GM06990 (cell line): ENCODE data around the gene GULP1.

Source experiments
- DNase-seq: peaks from one replicate; pipeline ENCODE4 v3.0.0-alpha.2; 2011; ENCODE audit not compliant: insufficient read length; ENCODE audit errors: extremely low read depth
- H3K27me3 ChIP-seq: replicated peaks from 2 replicates; pipeline ENCODE4 v1.6.0; 2011; ENCODE audit warnings: low read length; ENCODE audit not compliant: control insufficient read depth, insufficient read depth
- H3K36me3 ChIP-seq: 2 replicates; pipeline ENCODE4 v1.5.1; 2011; ENCODE audit warnings: low read length; ENCODE audit not compliant: control insufficient read depth, insufficient read depth
- H3K4me3 ChIP-seq: replicated peaks from 2 replicates; pipeline ENCODE4 v1.5.1; 2011; ENCODE audit warnings: low read depth, mild to moderate bottlenecking, control low read depth, low read length
- CTCF ChIP-seq: IDR thresholded peaks from 2 replicates; pipeline ENCODE4 v1.5.1; 2011; ENCODE audit warnings: low read length, control low read depth, mild to moderate bottlenecking, inconsistent platforms; ENCODE audit not compliant: insufficient read depth, poor library complexity, severe bottlenecking

GULP1 gene

GRCh38 chr2:188415754-188416083 is 124.0 kb downstream of the GULP1 start:
- TF ChIP-seq CTCF, result no peak
- no peak overlapping the region for H3K4me3 ChIP-seq
- no peak for DNase-seq
- no peaks in the 10 kb centered on the region for H3K36me3 ChIP-seq
- no peaks in the 10 kb centered on the region for H3K27me3 ChIP-seq

GRCh38 chr2:188416367-188416766 is 124.7 kb downstream of the GULP1 start:
- no peak for TF ChIP-seq CTCF
- no peak for DNase-seq
- Histone ChIP-seq H3K36me3 (no peaks in the 10 kb centered on the region), H3K27me3 (no peaks in the 10 kb centered on the region), H3K4me3 (no peak overlapping the region)

- Histone ChIP-seq H3K4me3 (no peak overlapping the region), H3K27me3 (no peaks in the 10 kb centered on the region), H3K36me3 (no peaks in the 10 kb centered on the region)
- no peak for DNase-seq
- no peak for TF ChIP-seq CTCF
Measured at GRCh38 chr2:188422726-188423125, 131.1 kb downstream of the GULP1 start.

- Histone ChIP-seq H3K36me3 (no peaks in the 10 kb centered on the region), H3K4me3 (no peak overlapping the region), H3K27me3 (no peaks in the 10 kb centered on the region)
- DNase-seq, result no peak
- no peak for TF ChIP-seq CTCF
Measured at GRCh38 chr2:188425266-188425665, 133.6 kb downstream of the GULP1 start.

GRCh38 chr2:188426121-188426520 is 134.4 kb downstream of the GULP1 start:
- no peaks in the 10 kb centered on the region for H3K27me3 ChIP-seq
- no peak overlapping the region for H3K4me3 ChIP-seq
- H3K36me3 ChIP-seq, result no peaks in the 10 kb centered on the region
- no peak for DNase-seq
- TF ChIP-seq CTCF, result no peak

- Histone ChIP-seq H3K27me3 (no peaks in the 10 kb centered on the region), H3K36me3 (no peaks in the 10 kb centered on the region), H3K4me3 (no peak overlapping the region)
- TF ChIP-seq CTCF, result no peak
- no peak for DNase-seq
Measured at GRCh38 chr2:188430705-188431104, 139.0 kb downstream of the GULP1 start.
